ENCODE data around the gene TLL2.

TLL2 gene

DNA sequence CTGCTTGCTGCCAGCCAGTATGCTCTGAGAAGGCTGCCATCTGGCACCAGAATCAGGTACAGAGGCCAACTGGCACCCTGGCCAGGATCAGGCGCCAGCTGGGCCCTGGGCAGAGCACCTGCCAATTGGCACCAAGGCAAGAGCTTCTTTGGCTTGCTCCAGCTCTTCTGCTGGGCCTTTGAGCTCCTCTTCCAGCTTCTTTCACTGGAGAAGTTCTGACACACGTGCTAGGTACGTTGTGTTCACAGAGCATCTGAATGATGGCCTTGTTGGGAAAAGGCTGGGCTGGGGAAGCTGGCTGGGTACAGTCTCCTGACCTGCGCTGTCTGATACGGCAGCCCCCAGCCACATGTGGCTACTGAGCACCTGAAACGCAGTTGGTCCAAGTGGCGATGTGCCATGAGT lies 123.3 kb downstream of the TLL2 start:
- Histone ChIP-seq H3K36me3 (ENCODE audit: insufficient read depth, low read length) (no peaks in the 10 kb centered on the region), H3K9me3 (ENCODE audit: control insufficient read depth, insufficient read depth, low read length) (no peaks in the 10 kb centered on the region), H3K9ac (ENCODE audit: low read depth, low read length) (no peak overlapping the region), H3K4me1 (ENCODE audit: insufficient read depth, low read length) (no peaks in the 10 kb centered on the region)

- H3K4me1 ChIP-seq (ENCODE audit: insufficient read depth, low read length) = no peaks in the 10 kb centered on the region
- H3K36me3 ChIP-seq (ENCODE audit: insufficient read depth, low read length) = no peaks in the 10 kb centered on the region
- no peaks in the 10 kb centered on the region for H3K9me3 ChIP-seq (ENCODE audit: control insufficient read depth, insufficient read depth, low read length)
- no peak overlapping the region for H3K9ac ChIP-seq (ENCODE audit: low read depth, low read length)
Measured at GRCh38 chr10:96389785-96390184, 123.9 kb downstream of the TLL2 start.

- Histone ChIP-seq H3K4me1 (ENCODE audit: insufficient read depth, low read length) (no peaks in the 10 kb centered on the region), H3K9me3 (ENCODE audit: control insufficient read depth, insufficient read depth, low read length) (no peaks in the 10 kb centered on the region), H3K9ac (ENCODE audit: low read depth, low read length) (no peak overlapping the region), H3K36me3 (ENCODE audit: insufficient read depth, low read length) (no peaks in the 10 kb centered on the region)
Measured at GRCh38 chr10:96387601-96388000, 126.1 kb downstream of the TLL2 start.

GRCh38 chr10:96387161-96387560 lies 126.6 kb downstream of the TLL2 start:
- Histone ChIP-seq H3K9ac (ENCODE audit: low read depth, low read length) (no peak overlapping the region), H3K9me3 (ENCODE audit: control insufficient read depth, insufficient read depth, low read length) (no peaks in the 10 kb centered on the region), H3K36me3 (ENCODE audit: insufficient read depth, low read length) (no peaks in the 10 kb centered on the region), H3K4me1 (ENCODE audit: insufficient read depth, low read length) (no peaks in the 10 kb centered on the region)

DNA sequence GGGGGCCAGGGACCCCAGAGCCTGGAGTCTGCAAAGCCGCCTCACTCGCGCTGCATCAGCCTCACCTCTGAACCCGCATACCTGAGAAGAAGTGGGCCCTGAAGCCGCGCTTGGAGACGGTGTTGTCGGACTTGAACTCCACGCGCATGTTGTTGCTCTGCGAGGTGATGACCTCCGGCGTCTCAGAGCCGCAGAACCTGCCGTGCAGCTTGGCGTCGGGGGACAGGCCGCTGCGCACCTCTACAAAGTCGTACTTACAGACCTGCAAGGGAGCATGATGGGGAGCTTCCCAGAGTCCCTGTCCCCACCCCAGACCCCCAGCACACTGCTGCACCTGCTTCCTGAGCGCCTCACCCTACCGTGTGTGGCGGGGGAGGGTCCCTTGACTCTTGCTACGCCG lies 129.2 kb downstream of the TLL2 start:
- Histone ChIP-seq H3K4me1 (ENCODE audit: insufficient read depth, low read length) (no peaks in the 10 kb centered on the region), H3K9me3 (ENCODE audit: control insufficient read depth, insufficient read depth, low read length) (no peaks in the 10 kb centered on the region), H3K36me3 (ENCODE audit: insufficient read depth, low read length) (no peaks in the 10 kb centered on the region), H3K9ac (ENCODE audit: low read depth, low read length) (no peak overlapping the region)

GRCh38 chr10:96380821-96381220 lies 132.9 kb downstream of the TLL2 start:
- no peaks in the 10 kb centered on the region for H3K9me3 ChIP-seq (ENCODE audit: control insufficient read depth, insufficient read depth, low read length)
- no peaks in the 10 kb centered on the region for H3K4me1 ChIP-seq (ENCODE audit: insufficient read depth, low read length)
- no peak overlapping the region for H3K9ac ChIP-seq (ENCODE audit: low read depth, low read length)
- no peaks in the 10 kb centered on the region for H3K36me3 ChIP-seq (ENCODE audit: insufficient read depth, low read length)

DNA sequence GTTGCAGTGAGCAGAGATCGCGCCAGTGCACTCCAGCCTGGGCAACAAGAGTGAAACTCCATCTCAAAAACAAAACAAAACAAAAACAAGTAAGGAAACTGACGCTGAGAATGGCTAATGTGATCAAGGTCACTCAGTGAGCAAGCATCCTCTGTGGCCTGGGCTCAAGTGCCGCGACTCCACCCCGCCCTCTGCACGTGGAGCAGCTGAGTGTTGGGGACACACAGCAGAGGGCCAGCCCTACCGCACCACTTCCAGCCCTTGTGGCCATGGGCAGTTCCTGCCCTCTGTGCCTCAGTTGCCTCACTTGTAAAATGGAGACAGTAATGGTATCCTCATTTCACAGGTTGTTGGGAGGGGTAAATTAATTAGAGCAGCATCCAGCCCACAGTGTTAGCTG lies 134.0 kb downstream of the TLL2 start:
- Histone ChIP-seq H3K9ac (ENCODE audit: low read depth, low read length) (no peak overlapping the region), H3K4me1 (ENCODE audit: insufficient read depth, low read length) (no peaks in the 10 kb centered on the region), H3K9me3 (ENCODE audit: control insufficient read depth, insufficient read depth, low read length) (no peaks in the 10 kb centered on the region), H3K36me3 (ENCODE audit: insufficient read depth, low read length) (no peaks in the 10 kb centered on the region)

DNA sequence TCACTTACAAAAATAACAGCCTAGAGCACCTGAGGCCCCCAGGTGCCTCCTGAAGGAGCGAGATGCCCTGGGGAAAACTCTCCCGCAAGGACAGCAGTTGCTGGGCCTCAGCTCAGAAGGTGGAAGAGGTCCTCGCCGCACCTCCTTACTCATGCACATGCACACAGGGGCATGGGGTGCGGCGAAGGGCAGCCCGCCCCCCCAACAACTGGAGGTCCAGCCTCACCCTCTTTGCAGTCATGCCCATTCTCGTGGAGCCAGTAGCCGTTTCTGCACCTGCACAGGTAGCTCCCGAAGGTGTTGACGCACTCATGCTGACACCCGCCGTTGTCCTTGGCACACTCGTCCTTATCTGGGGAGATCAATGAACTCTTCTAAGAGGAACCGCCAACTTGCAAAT lies 135.0 kb downstream of the TLL2 start:
- H3K36me3 ChIP-seq (ENCODE audit: insufficient read depth, low read length) = no peaks in the 10 kb centered on the region
- H3K9me3 ChIP-seq (ENCODE audit: control insufficient read depth, insufficient read depth, low read length) = no peaks in the 10 kb centered on the region
- H3K9ac ChIP-seq (ENCODE audit: low read depth, low read length) = no peak overlapping the region
- H3K4me1 ChIP-seq (ENCODE audit: insufficient read depth, low read length) = 0 out of 2 replicates have a peak, but pooled peaks cover 4% of the 10 kb centered on the region

GRCh38 chr10:96377816-96378294 lies 135.9 kb downstream of the TLL2 start:
- Histone ChIP-seq H3K9me3 (ENCODE audit: control insufficient read depth, insufficient read depth, low read length) (no peaks in the 10 kb centered on the region), H3K36me3 (ENCODE audit: insufficient read depth, low read length) (no peaks in the 10 kb centered on the region), H3K9ac (ENCODE audit: low read depth, low read length) (no peak overlapping the region), H3K4me1 (ENCODE audit: insufficient read depth, low read length) (0 out of 2 replicates have a peak, but pooled peaks cover 4% of the 10 kb centered on the region)

GRCh38 chr10:96376483-96376882 lies 137.2 kb downstream of the TLL2 start:
- Histone ChIP-seq H3K9me3 (ENCODE audit: control insufficient read depth, insufficient read depth, low read length) (no peaks in the 10 kb centered on the region), H3K4me1 (ENCODE audit: insufficient read depth, low read length) (0 out of 2 replicates have a peak, but pooled peaks cover 4% of the 10 kb centered on the region), H3K36me3 (ENCODE audit: insufficient read depth, low read length) (no peaks in the 10 kb centered on the region), H3K9ac (ENCODE audit: low read depth, low read length) (no peak overlapping the region)

DNA sequence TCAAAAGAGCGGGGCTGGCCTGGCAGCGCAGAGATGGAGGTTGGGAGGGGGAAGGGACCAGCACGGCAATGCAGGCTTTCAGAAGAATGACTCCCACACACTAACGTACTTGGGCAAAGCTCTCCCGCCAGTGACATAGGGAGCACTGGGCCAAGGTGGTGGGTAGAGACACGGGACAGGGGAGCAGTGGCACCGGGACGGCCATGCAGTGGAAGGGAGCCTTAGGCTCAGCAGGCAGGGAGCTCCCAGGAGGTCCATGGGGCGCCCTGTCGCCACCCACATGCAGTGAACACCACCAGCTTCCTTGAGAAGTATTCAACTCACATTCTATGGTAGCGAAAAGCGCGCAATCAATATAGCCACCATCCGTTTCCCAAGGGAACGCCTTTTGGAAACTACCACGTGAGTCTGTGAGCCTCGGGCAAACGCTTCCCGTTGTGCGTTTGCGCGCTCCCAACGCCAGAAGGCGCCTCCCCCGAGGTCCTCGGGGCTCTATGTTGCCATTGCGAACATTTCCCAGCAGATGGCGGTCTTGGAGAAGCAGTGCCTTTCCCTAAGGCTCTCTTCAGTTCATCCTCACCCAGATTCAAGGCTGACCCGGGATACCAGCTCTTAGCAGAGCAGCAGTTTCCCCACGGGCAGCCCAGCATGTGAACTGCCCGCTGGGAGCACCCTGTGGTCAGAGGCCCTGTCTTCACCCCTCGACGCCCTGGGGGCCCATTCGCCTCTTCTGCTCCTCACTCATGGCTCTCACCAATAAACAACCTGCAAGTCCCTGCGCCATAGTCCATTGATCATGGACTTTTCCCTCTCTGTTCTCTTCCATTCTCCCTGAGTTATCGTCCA lies 138.5 kb downstream of the TLL2 start:
- peak overlapping the region; percentile 40; the same call in 1 of the 2 replicates for H3K9ac ChIP-seq (ENCODE audit: low read depth, low read length)
- H3K4me1 ChIP-seq (ENCODE audit: insufficient read depth, low read length) = 0 out of 2 replicates have a peak, but pooled peaks cover 4% of the 10 kb centered on the region
- H3K9me3 ChIP-seq (ENCODE audit: control insufficient read depth, insufficient read depth, low read length) = no peaks in the 10 kb centered on the region
- H3K36me3 ChIP-seq (ENCODE audit: insufficient read depth, low read length) = no peaks in the 10 kb centered on the region

DNA sequence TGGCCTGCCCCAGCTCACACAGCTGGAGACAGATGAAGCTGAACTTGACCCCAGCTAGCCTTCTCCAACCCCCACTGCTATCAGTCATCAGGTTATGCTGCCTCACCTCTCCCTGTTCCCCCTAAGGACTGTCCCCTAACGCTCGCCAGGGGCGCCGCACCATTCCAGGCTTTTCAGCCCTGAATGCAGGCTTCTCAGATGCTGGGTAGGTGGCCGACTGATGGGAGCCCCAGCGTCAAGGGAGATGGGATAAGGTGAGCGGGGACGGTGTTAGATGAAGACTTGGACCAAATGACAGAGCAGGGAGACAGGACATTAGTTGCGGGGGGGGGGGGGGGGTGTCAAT lies 139.1 kb downstream of the TLL2 start:
- Histone ChIP-seq H3K36me3 (ENCODE audit: insufficient read depth, low read length) (no peaks in the 10 kb centered on the region), H3K9ac (ENCODE audit: low read depth, low read length) (peak overlapping the region; percentile 40; the same call in 1 of the 2 replicates), H3K4me1 (ENCODE audit: insufficient read depth, low read length) (peaks cover 8% of the 10 kb centered on the region; the same call in 1 of the 2 replicates), H3K9me3 (ENCODE audit: control insufficient read depth, insufficient read depth, low read length) (no peaks in the 10 kb centered on the region)

DNA sequence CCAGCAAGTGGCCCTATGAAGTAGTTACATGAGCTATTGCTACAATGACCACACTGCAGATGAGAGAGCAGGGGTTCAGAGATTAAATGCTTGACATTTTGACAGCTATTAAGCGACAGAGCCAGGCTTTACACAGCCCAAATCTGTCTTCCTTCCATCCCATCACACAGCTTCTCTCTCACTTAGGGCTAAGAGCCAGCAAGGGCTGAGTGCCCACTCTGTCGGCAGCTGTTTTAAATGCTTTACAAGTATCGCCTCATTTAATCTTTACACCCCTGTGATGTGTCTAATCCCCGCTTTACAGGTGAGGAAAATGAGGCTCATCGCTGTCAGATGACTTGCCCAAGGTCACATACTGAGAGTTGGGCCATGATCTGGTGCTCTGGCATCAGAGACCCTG lies 139.7 kb downstream of the TLL2 start:
- H3K4me1 ChIP-seq (ENCODE audit: insufficient read depth, low read length) = peaks cover 8% of the 10 kb centered on the region; the same call in 1 of the 2 replicates
- no peak overlapping the region for H3K9ac ChIP-seq (ENCODE audit: low read depth, low read length)
- no peaks in the 10 kb centered on the region for H3K36me3 ChIP-seq (ENCODE audit: insufficient read depth, low read length)
- no peaks in the 10 kb centered on the region for H3K9me3 ChIP-seq (ENCODE audit: control insufficient read depth, insufficient read depth, low read length)

GRCh38 chr10:96371356-96371755 lies 142.4 kb downstream of the TLL2 start:
- Histone ChIP-seq H3K4me1 (ENCODE audit: insufficient read depth, low read length) (peaks cover 8% of the 10 kb centered on the region; the same call in 1 of the 2 replicates), H3K36me3 (ENCODE audit: insufficient read depth, low read length) (no peaks in the 10 kb centered on the region), H3K9me3 (ENCODE audit: control insufficient read depth, insufficient read depth, low read length) (no peaks in the 10 kb centered on the region), H3K9ac (ENCODE audit: low read depth, low read length) (no peak overlapping the region)

DNA sequence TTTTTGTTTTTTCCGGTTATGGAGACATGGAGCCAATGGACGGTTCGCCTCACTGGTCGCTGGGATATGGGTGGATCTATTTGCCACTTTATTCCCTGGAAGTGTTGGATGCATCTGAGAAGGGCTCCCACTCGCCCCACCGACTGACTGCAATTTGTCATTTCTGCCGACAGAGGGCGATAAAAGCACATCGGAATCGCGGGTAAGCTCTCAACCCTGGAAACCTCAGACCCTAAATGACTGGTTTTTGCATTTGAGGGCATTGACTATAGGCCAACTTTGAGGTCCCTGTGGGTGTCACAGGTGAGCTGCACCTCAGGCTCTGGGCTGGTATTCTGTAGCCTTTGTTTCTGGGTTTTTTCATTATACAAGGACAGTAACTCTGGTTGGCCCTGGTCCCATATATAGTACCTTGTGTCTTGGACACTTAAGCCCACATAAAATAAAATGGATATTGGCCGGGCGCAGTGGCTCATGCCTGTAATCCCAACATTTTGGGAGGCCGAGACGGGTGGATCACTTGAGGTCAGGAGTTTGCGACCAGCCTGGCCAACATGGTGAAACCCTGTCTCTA lies 143.1 kb downstream of the TLL2 start:
- no peak overlapping the region for H3K9ac ChIP-seq (ENCODE audit: low read depth, low read length)
- H3K9me3 ChIP-seq (ENCODE audit: control insufficient read depth, insufficient read depth, low read length) = no peaks in the 10 kb centered on the region
- peaks cover 8% of the 10 kb centered on the region; the same call in 1 of the 2 replicates for H3K4me1 ChIP-seq (ENCODE audit: insufficient read depth, low read length)
- no peaks in the 10 kb centered on the region for H3K36me3 ChIP-seq (ENCODE audit: insufficient read depth, low read length)
